Upper lobe of left lung (tissue), 4 donors: ENCODE measurements around the gene FNDC8.

ENCODE experiments used
- CTCF ChIP-seq, 6 experiments: fragments of 450-650 bp in 4 of 6; fragments of 200-600 bp in 2 of 6; sonication (generic) in 2 of 6; IDR thresholded peaks; one replicate each; pipeline ENCODE4 v1.5.1; 2016 to 2019; ENCODE audit warnings: antibody characterized with exemption in 6 of 6
- EP300 ChIP-seq, 4 donors: sonication (generic); formaldehyde crosslinking; IDR thresholded peaks; one replicate each; pipeline ENCODE4 v1.5.1; 2017; ENCODE audit warnings: antibody characterized with exemption in 4 of 4, control low read depth in 2 of 4
- POLR2A ChIP-seq, 4 donors: fragments of 450-650 bp; IDR thresholded peaks; one replicate each; pipeline ENCODE4 v1.5.1; 2016 to 2017; ENCODE audit warnings: antibody characterized with exemption in 4 of 4, mild to moderate bottlenecking in 2 of 4

- TF ChIP-seq EP300 (IDR thresholded peaks at IDR 0.05) (no peak), POLR2A (IDR thresholded peaks at IDR 0.05) (no peak), CTCF (IDR thresholded peaks at IDR 0.05) (no peak)
These were observed 21.0 kb downstream of the FNDC8 start for GRCh38 chr17:35142467-35142796.
